Transverse colon (tissue), 4 donors: ENCODE results near the gene AFAP1L1. TPM values are rescaled to one million over a fixed set of nuclear protein-coding genes. Genes with fewer than 3 reads are reported as not detected.

Experiments used
- DNase-seq: peaks from one replicate; pipeline ENCODE4 v3.0.0-alpha.2; 2019
- H3K27ac ChIP-seq, 4 donors: fragments of 200-600 bp; sonication (generic); 2 replicates each; pipeline ENCODE4 v1.5.1; 2016 to 2018; ENCODE audit warnings: inconsistent platforms in 4 of 4
- H3K27me3 ChIP-seq: fragments of 200-600 bp; sonication (generic); 2 replicates; pipeline ENCODE4 v1.5.1; 2017; ENCODE audit warnings: inconsistent platforms
- H3K36me3 ChIP-seq, 4 donors: fragments of 200-600 bp; sonication (generic); 2 replicates each; pipeline ENCODE4 v1.5.1; 2017 to 2019; ENCODE audit warnings: inconsistent platforms in 4 of 4
- H3K4me1 ChIP-seq, 4 donors: fragments of 200-600 bp; sonication (generic); 2 replicates each; pipeline ENCODE4 v1.5.1; 2017 to 2020; ENCODE audit warnings: inconsistent platforms in 4 of 4
- H3K4me3 ChIP-seq, 4 donors: fragments of 200-600 bp; sonication (generic); 1 replicate in 1 of 4; 2 replicates in 3 of 4; pipeline versions ENCODE4 v1.5.1 to v1.6.1; 2017 to 2019; ENCODE audit warnings: inconsistent platforms in 4 of 4
- H3K9me3 ChIP-seq, 2 donors: fragments of 200-600 bp; sonication (generic); 2 replicates each; pipeline ENCODE4 v1.5.1; 2017 to 2019; ENCODE audit warnings: inconsistent platforms in 2 of 2
- CTCF ChIP-seq, 5 experiments: fragments of 200-600 bp in 3 of 5; fragments of 450-650 bp in 2 of 5; sonication (generic) in 3 of 5; IDR thresholded peaks; 1 replicate in 2 of 5; 2 replicates in 3 of 5; pipeline ENCODE4 v1.5.1; 2016 to 2017; ENCODE audit warnings: antibody characterized with exemption in 5 of 5, inconsistent platforms in 3 of 5, mild to moderate bottlenecking in 2 of 5, moderate library complexity in 1 of 5
- EP300 ChIP-seq: sonication (generic); formaldehyde crosslinking; IDR thresholded peaks from one replicate; pipeline ENCODE4 v1.6.1; 2017; ENCODE audit warnings: antibody characterized with exemption, low read depth
- POLR2A ChIP-seq: fragments of 450-650 bp; IDR thresholded peaks from one replicate; pipeline ENCODE4 v1.6.1; 2016; ENCODE audit warnings: antibody characterized with exemption, mild to moderate bottlenecking, moderate library complexity
- POLR2AphosphoS5 ChIP-seq, 3 donors: sonication (generic); formaldehyde crosslinking; IDR thresholded peaks; one replicate each; pipeline ENCODE4 v1.6.1; 2016; ENCODE audit warnings: antibody characterized with exemption in 3 of 3
- WGBS, 2 donors: methylation state at CpG; one replicate each; pipeline ENCODE4 v1.1.5; 2018; ENCODE audit warnings: low coverage in 1 of 2; 5-methylcytosine and 5-hydroxymethylcytosine counted together
- in situ Hi-C, 4 donors: fragments of 200-750 bp; cut with MboI; loops; one replicate each; pipeline versions ENCODE4 v1.15.0 to v1.15.1; 2017; ENCODE audit warnings: low sequenced_read_pairs in 3 of 4, low pct_ligation_motif_present in 1 of 4, low pct_unique_long_range_greater_than_20kb in 1 of 4
- intact Hi-C: fragments of 100-400 bp; cut with DNase I; formaldehyde crosslinking; loops from one replicate; pipeline ENCODE4 v1.15.1; 2023; ENCODE audit warnings: low total_unique reads
- total RNA-seq, 4 donors: library from RNA; depleted of rRNA; stranded (reverse); fragments of >200 nt; gene quantifications; one replicate each; pipeline ENCODE4 v1.1.0, GENCODE V29; 2016

AFAP1L1 gene
- total RNA-seq, 4 donors from 2014 or later = 2.2 to 4.1 (median 3.0) TPM

GRCh38 chr5:149257131-149257530, 14.5 kb upstream of the AFAP1L1 start:
- intact Hi-C loops = no loop called here
- no peaks in the 10 kb centered on the region for H3K27me3 ChIP-seq
- H3K27ac ChIP-seq = no peak overlapping the region
- H3K4me3 ChIP-seq = no peak overlapping the region
- no peak for DNase-seq
- no peaks in the 10 kb centered on the region for H3K4me1 ChIP-seq
- H3K9me3 ChIP-seq = no peaks in the 10 kb centered on the region
- no peaks in the 10 kb centered on the region for H3K36me3 ChIP-seq
- in situ Hi-C loops = loop anchor here in 1 of 4 donors (10.0 kb wide), 1 partner anchor 112 kb away; the partner anchor contains the start of gene ABLIM3
- TF ChIP-seq POLR2A (no peak), EP300 (no peak), POLR2AphosphoS5 (IDR thresholded peaks at IDR 0.05) (no peak), CTCF (IDR thresholded peaks at IDR 0.05) (no peak)
- 50 to 67% methylated on average over 1 of the region's 1 CpG for WGBS, 2 donors

GRCh38 chr5:149257889-149258705, 13.6 kb upstream of the AFAP1L1 start:
- 81 to 90% methylated on average over 3 to 10 of the region's 10 CpGs for WGBS, 2 donors
- in situ Hi-C loops = loop anchor here in 1 of 4 donors (10.0 kb wide), 1 partner anchor 113 kb away; the partner anchor contains the start of gene ABLIM3
- Histone ChIP-seq H3K27ac (no peak overlapping the region), H3K27me3 (no peaks in the 10 kb centered on the region), H3K4me3 (no peak overlapping the region), H3K9me3 (no peaks in the 10 kb centered on the region), H3K4me1 (no peaks in the 10 kb centered on the region), H3K36me3 (no peaks in the 10 kb centered on the region)
- no peak for DNase-seq
- intact Hi-C loops = no loop called here
- TF ChIP-seq POLR2A = no peak
- TF ChIP-seq POLR2AphosphoS5 (IDR thresholded peaks at IDR 0.05) = no peak
- TF ChIP-seq CTCF (IDR thresholded peaks at IDR 0.05) = no peak
- TF ChIP-seq EP300 = no peak

GRCh38 chr5:149260761-149261160, 10.9 kb upstream of the AFAP1L1 start:
- no peak for TF ChIP-seq EP300
- no peak for TF ChIP-seq POLR2AphosphoS5 (IDR thresholded peaks at IDR 0.05)
- no peak for TF ChIP-seq POLR2A
- TF ChIP-seq CTCF (IDR thresholded peaks at IDR 0.05) = no peak
- Histone ChIP-seq H3K36me3 (no peaks in the 10 kb centered on the region), H3K27me3 (no peaks in the 10 kb centered on the region), H3K4me1 (no peaks in the 10 kb centered on the region), H3K4me3 (no peak overlapping the region), H3K27ac (no peak overlapping the region), H3K9me3 (no peaks in the 10 kb centered on the region)
- no peak for DNase-seq
- intact Hi-C loops (no loop called here), in situ Hi-C loops (no loop called here)
- 81 to 91% methylated on average over 1 of the region's 1 CpG for WGBS, 2 donors

GRCh38 chr5:149261246-149261645, 10.4 kb upstream of the AFAP1L1 start:
- Histone ChIP-seq H3K27ac (no peak overlapping the region), H3K4me3 (no peak overlapping the region), H3K36me3 (no peaks in the 10 kb centered on the region), H3K9me3 (no peaks in the 10 kb centered on the region), H3K4me1 (no peaks in the 10 kb centered on the region), H3K27me3 (no peaks in the 10 kb centered on the region)
- in situ Hi-C loops = no loop called here
- TF ChIP-seq POLR2AphosphoS5 (IDR thresholded peaks at IDR 0.05) = no peak
- TF ChIP-seq CTCF (IDR thresholded peaks at IDR 0.05) = no peak
- no peak for TF ChIP-seq EP300
- no peak for TF ChIP-seq POLR2A
- DNase-seq = no peak
- intact Hi-C loops = no loop called here
- 71 to 77% methylated on average over 7 of the region's 7 CpGs for WGBS, 2 donors
